Neural cell (in vitro differentiated cells): ENCODE data around the gene SCYL3.

Experiments used
- CTCF ChIP-seq: fragments of 450-650 bp; IDR thresholded peaks from 2 replicates; pipeline ENCODE4 v1.5.1; 2014; ENCODE audit warnings: antibody characterized with exemption, mild to moderate bottlenecking, moderate library complexity; ENCODE audit not compliant: poor library complexity, severe bottlenecking
- EP300 ChIP-seq: fragments of 450-650 bp; conservative IDR thresholded peaks from 2 replicates; pipeline ENCODE4 v1.6.1; 2014; ENCODE audit warnings: antibody characterized with exemption, mild to moderate bottlenecking, moderate library complexity; ENCODE audit not compliant: poor library complexity, severe bottlenecking
- EZH2 ChIP-seq: fragments of 200-600, 300-800 bp; shearing (Covaris generic), sonication (generic); IDR thresholded peaks from 2 replicates; pipeline ENCODE4 v1.6.1; 2014; ENCODE audit warnings: antibody characterized with exemption, low read length, borderline replicate concordance, mild to moderate bottlenecking; ENCODE audit not compliant: insufficient read depth, poor library complexity, severe bottlenecking
- MXI1 ChIP-seq: fragments of 450-650 bp; conservative IDR thresholded peaks from 2 replicates; pipeline ENCODE4 v1.6.1; 2014; ENCODE audit warnings: antibody characterized with exemption, mild to moderate bottlenecking; ENCODE audit not compliant: poor library complexity, severe bottlenecking
- POLR2AphosphoS5 ChIP-seq: IDR thresholded peaks from 2 replicates; pipeline ENCODE4 v1.6.1; 2012
- SMC3 ChIP-seq: fragments of 450-650 bp; conservative IDR thresholded peaks from 2 replicates; pipeline ENCODE4 v1.6.1; 2014; ENCODE audit warnings: antibody characterized with exemption, mild to moderate bottlenecking, moderate library complexity; ENCODE audit not compliant: poor library complexity

- TF ChIP-seq SMC3 (no peak), EP300 (no peak), CTCF (no peak), POLR2AphosphoS5 (no peak), EZH2 (no peak), MXI1 (no peak)
These were observed 45.2 kb downstream of the SCYL3 start for GRCh38 chr1:169848456-169848855.
